ENCODE data around the gene AK3.
"Not testable (repeated sequence)": the region's sequence is repeated elsewhere in the genome, so short reads cannot be mapped to it uniquely, and the experiment has no call there.

Gene AK3

DNA sequence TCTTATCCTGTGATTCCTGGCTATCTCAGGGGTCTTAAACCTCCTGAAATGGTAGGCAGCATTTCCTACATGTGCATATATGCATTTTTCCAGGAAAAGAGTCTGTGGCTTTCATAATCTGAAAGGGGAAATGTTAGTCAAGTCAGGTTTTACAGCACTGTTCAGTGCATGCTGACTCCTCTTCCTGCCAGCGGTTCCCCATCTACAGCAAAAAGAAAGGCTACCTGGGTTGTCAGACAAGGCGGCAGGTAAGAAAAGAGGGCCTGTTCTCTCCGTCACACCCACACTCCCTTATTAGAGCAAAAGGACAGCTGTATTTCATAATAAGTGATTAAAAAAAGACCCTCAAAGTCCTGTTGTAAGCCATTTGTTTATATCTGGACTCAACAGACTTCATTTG is 70.4 kb downstream of the AK3 start:
- in situ Hi-C loops (cut with MboI; ENCODE audit: low sequenced_read_pairs) = no loop called here

DNA sequence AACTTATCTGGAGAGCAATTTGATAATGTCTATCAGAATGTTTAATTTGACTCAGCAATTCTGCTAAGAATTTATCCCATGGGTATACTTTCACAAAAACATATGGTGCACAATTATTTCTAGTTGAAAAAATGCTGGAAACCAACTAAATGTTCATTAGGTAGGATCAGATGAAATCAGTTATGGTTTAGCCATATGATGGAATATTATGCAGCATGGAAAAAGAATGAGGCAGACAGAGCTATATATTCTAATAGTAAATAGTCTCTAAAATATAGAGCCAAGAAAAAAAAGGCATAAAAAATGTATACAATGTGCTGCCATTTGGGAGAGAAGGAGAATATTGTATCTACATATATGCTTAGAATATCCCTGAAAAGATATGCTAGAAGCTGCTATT is 71.1 kb downstream of the AK3 start:
- in situ Hi-C loops (cut with MboI; ENCODE audit: low sequenced_read_pairs) = no loop called here

DNA sequence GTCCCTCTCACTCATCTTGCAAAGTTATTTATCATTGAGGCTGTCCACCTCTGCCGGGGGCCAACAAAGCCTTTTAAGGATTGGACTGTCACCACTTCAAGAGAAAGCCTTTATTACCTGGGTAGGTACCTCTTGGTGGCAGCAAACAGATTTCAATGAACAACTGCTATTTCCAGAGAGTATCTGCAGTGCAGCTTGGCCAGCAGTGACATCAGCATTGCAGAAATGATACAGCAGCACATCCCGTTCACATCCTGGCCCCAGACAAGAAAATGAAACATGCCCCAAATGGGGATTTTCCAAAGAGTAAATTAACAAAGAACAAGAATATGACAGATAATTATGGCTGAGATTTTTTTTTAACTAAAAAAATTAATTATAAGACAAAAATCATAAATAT is 72.4 kb downstream of the AK3 start:
- in situ Hi-C loops (cut with MboI; ENCODE audit: low sequenced_read_pairs) = no loop called here

DNA sequence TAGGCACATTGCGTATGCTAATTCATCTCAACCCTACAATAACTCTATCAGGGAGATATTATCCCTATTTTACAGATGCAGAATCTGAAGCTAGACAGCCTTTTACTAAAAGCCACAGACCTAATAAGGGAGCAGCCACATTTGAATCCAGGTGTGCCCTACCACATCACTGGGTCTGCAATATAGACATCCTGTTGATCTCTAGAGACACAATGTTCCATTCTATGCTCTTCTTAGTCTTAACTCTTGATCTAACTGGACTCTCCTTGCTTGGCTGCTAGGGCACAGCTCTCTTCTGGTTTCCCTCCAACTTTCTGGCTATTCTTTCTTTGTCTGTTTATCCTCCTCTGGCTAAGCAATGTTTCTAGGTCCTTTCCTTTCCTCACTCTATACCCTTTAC is 73.3 kb downstream of the AK3 start:
- in situ Hi-C loops (cut with MboI; ENCODE audit: low sequenced_read_pairs) = no loop called here

DNA sequence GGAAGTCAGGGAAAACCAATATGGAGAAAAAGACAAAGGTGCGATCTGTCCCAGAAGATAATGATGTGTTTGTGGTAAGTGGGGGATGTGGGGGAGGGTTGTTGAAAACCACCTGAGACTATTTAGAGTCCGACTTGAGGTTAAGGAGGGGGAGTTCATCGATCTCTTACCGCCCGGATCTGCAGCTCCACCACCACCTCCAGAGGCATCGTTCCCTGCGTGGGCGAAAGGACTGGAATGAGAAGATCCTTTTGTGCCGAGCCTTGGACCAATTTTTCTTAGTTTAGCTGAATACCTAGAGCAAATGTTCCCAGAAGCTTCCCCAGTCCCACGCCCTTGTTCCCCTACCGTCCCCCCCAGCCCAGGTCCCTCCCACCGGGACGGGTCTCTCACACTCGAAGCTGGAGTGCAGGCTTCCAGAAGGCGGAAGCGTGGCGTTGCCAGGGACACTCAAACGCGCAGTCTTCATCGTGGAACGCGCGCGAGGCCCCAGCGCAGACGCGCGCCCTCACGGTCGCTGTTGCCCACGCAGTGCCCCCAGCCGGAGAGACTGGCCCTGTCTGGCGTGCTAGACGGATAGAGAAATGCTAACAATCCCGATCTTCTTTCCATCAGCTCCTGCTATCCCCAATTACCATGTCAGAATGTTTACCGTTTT is 74.8 kb downstream of the AK3 start, which contains the start of gene SPATA6L:
Gene SPATA6L (minus strand): TSS at position 439 of the 658 bp plus-strand sequence. CDS start 230 bp downstream, at position 209.
- in situ Hi-C loops (cut with MboI; ENCODE audit: low sequenced_read_pairs) = no loop called here

DNA sequence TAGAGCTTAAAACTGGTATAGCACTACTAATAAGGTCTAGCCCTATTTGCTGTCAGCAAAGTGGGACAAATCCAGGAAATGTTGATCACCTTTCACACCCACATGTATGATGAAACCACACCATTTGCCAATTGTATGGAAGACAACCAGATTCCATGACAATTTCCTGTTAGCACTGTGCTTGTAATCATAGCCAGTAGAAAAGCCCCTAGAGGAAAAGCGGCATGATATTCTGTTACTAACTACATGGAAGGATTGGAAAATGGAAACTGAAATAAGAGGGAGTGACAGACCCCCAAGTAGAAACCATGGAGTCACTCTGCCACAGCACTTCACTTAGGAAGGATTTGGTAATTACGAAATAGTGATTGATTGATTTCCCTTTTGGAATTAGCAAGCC is 75.6 kb downstream of the AK3 start:
- in situ Hi-C loops (cut with MboI; ENCODE audit: low sequenced_read_pairs) = no loop called here

DNA sequence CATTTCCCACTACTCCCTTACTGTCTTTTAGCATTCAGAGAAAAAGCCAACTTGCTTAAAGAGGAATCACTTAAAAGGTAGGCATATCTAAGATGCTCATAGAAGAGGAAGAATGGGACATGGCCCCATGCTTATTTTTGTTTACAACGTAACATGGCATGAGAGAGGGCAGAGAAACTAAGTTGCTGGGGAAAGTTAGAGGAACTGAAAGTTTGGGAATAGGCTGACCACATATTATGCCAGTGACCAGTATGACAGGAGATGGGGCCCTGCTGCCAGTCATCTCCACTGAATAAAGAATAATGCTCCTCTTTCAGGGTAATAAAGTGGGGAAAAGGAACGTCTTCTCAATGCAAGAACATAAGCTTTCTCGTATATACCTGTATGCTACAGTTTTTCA is 77.0 kb downstream of the AK3 start:
- in situ Hi-C loops (cut with MboI; ENCODE audit: low sequenced_read_pairs) = no loop called here

DNA sequence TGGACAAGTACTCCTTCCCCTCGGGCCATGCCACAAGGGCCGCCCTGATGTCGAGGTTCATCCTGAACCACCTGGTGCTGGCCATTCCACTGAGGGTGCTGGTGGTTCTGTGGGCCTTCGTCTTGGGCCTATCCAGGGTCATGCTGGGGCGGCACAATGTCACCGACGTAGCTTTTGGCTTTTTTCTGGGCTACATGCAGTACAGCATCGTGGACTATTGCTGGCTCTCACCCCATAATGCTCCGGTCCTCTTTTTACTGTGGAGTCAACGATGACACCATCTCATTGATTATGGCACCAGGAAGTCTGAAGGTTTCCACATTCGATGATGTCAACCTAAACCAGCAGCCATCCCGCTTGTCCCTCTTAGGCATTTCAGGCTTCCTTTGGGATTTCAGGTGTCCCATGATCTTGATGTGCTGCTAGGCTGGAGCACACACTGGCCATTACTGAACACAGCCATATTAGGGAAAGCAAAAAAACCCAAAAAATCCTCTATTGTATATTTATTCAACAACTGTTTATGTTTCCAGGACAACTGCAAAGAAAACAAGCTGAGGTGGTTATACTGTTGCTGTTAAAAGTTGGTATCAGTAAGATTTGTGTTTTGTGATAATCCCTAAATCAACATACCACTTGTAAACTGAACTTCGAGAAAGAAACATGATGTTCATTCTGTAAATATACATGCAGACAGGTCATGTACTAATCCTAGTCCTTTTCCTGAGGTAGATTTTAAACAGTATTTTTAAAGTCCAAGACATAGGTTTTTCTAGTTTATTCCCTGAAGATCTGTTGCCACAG is 77.8 kb downstream of the AK3 start:
- in situ Hi-C loops (cut with MboI; ENCODE audit: low sequenced_read_pairs) = no loop called here

DNA sequence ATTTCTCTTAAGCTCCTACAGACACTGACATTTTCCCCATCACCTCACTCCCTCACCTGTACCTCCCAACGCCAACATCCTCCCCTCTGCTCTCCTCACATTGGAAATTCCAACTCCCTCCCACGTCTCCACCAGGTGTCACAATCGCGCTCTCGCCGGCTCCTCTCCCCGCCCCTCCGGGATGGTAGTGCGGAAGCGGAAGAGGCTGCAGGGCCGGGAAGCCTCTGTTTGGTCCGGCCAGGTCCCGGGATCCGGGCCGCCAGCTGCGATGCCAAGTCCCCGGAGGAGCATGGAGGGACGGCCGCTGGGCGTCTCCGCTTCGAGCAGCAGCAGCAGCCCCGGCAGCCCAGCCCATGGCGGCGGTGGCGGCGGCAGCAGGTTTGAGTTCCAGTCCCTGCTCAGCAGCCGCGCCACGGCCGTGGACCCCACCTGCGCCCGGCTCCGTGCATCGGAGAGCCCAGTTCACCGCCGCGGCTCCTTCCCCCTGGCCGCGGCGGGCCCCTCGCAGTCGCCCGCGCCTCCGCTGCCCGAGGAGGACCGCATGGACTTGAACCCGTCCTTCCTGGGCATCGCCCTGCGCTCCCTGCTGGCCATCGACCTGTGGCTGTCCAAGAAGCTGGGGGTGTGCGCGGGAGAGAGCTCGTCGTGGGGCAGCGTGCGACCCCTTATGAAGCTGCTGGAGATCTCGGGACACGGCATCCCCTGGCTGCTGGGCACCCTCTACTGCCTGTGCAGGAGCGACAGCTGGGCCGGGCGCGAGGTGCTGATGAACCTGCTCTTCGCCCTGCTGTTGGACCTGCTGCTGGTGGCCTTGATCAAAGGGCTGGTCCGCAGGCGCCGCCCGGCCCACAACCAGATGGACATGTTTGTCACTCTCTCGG is 78.7 kb downstream of the AK3 start, which contains the start of gene PLPP6:
Gene PLPP6 (plus strand): TSS at position 187 of the 881 bp plus-strand sequence. CDS start 82 bp downstream, at position 269.
- in situ Hi-C loops (cut with MboI; ENCODE audit: low sequenced_read_pairs) = no loop called here

DNA sequence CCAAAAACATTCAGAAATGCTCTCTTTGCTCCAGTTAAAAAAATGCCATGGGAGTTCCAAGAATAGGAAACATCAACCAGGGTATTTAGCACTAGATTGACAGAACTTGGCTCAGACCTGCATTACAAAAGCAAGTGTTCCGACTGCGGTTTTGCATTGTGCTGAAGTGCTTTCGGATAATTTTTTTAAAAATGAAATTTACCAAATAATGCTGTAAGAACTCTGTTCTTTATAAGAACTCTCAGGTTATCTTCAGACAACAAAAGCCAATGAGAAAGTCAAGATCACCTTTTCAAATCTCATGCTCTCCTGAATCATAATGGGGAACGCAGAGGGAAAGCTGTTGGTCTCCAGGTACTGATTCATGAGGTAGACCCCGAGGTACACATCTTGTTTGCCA is 79.4 kb downstream of the AK3 start:
- in situ Hi-C loops (cut with MboI; ENCODE audit: low sequenced_read_pairs) = no loop called here

DNA sequence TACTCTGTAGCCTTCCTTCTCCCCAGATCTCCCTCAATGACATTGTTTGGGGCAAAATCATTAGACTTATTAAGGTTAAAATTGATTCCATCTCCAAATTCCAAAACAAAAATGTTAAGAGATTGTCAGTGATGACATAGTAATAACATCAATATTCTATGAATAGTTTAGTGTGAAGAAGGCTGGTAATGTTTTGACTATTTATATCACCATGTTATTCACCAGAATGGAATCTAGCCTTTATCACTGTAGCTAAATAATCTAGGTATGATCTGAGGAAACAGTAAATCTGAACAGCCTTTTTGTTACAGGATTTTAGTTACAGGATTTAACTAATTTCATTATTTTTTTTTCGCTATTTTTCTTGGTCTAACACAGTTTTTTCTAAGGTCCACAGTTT is 79.8 kb downstream of the AK3 start:
- in situ Hi-C loops (cut with MboI; ENCODE audit: low sequenced_read_pairs) = no loop called here

DNA sequence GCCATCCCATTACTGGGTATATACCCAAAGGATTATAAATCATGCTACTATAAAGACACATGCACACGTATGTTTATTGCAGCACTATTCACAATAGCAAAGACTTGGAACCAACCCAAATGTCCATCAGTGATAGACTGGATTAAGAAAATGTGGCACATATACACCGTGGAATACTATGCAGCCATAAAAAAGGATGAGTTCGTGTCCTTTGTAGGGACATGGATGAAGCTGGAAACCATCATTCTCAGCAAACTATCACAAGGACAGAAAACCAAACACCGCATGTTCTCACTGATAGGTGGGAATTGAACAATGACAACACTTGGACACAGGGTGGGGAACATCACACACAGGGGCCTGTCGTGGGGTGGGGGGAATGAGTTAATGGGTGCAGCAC is 80.3 kb downstream of the AK3 start:
- in situ Hi-C loops (cut with MboI; ENCODE audit: low sequenced_read_pairs) = not testable (repeated sequence)
